Osteocyte (in vitro differentiated cells): ENCODE data around the gene MT1H. TPM values are rescaled to one million over a fixed set of nuclear protein-coding genes. Genes with fewer than 3 reads are reported as not detected.

Experiments
- DNase-seq: peaks from one replicate; pipeline ENCODE4 v3.0.0; 2021; ENCODE audit warnings: mixed read lengths; ENCODE audit not compliant: unreplicated experiment; ENCODE audit errors: extremely low spot score
- H3K27ac Mint-ChIP-seq: one replicate; pipeline ENCODE4 v1.8.0; 2021; ENCODE audit warnings: mild to moderate bottlenecking, mixed read lengths; ENCODE audit not compliant: unreplicated experiment
- H3K27me3 Mint-ChIP-seq: one replicate; pipeline ENCODE4 v1.8.0; 2021; ENCODE audit warnings: mixed read lengths; ENCODE audit not compliant: unreplicated experiment
- H3K36me3 Mint-ChIP-seq: one replicate; pipeline ENCODE4 v1.8.0; 2021; ENCODE audit warnings: mixed read lengths; ENCODE audit not compliant: unreplicated experiment
- H3K4me1 Mint-ChIP-seq: one replicate; pipeline ENCODE4 v1.8.0; 2021; ENCODE audit warnings: mixed read lengths; ENCODE audit not compliant: unreplicated experiment
- H3K4me3 Mint-ChIP-seq: one replicate; pipeline ENCODE4 v1.8.0; 2021; ENCODE audit warnings: mild to moderate bottlenecking, moderate library complexity, mixed read lengths; ENCODE audit not compliant: unreplicated experiment
- H3K9me3 Mint-ChIP-seq: one replicate; pipeline ENCODE4 v1.8.0; 2021; ENCODE audit warnings: mixed read lengths; ENCODE audit not compliant: unreplicated experiment
- CTCF ChIP-seq: fragments of 200-600 bp; sonication (generic); IDR thresholded peaks from 2 replicates; pipeline ENCODE4 v1.5.0; 2021; ENCODE audit warnings: antibody characterized with exemption, mild to moderate bottlenecking, moderate library complexity
- total RNA-seq: library from RNA; stranded (reverse); gene quantifications from 2 replicates; pipeline ENCODE4 v1.2.1, GENCODE V29; 2021

The MT1H gene
- total RNA-seq, 1 donor from 2014 or later = not detected

GRCh38 chr16:56629531-56629930 lies 40.1 kb upstream of the MT1H start:
- DNase-seq = no peak
- no peaks in the 10 kb centered on the region for H3K36me3 Mint-ChIP-seq
- H3K27ac Mint-ChIP-seq = no peak overlapping the region
- H3K4me3 Mint-ChIP-seq = no peak overlapping the region
- peaks cover 11% of the 10 kb centered on the region for H3K27me3 Mint-ChIP-seq
- no peak for TF ChIP-seq CTCF
- peaks cover 44% of the 10 kb centered on the region for H3K4me1 Mint-ChIP-seq
- no peaks in the 10 kb centered on the region for H3K9me3 Mint-ChIP-seq

- no peak for TF ChIP-seq CTCF
- Mint-ChIP-seq H3K4me3 (no peak overlapping the region), H3K4me1 (peaks cover 45% of the 10 kb centered on the region), H3K9me3 (no peaks in the 10 kb centered on the region), H3K36me3 (no peaks in the 10 kb centered on the region), H3K27ac (no peak overlapping the region), H3K27me3 (peaks cover 17% of the 10 kb centered on the region)
- DNase-seq = no peak
Measured at GRCh38 chr16:56630134-56630533, 39.5 kb upstream of the MT1H start.

- H3K27me3 Mint-ChIP-seq = peaks cover 25% of the 10 kb centered on the region
- H3K27ac Mint-ChIP-seq = no peak overlapping the region
- DNase-seq = no peak
- H3K36me3 Mint-ChIP-seq = no peaks in the 10 kb centered on the region
- no peaks in the 10 kb centered on the region for H3K9me3 Mint-ChIP-seq
- H3K4me3 Mint-ChIP-seq = no peak overlapping the region
- peaks cover 41% of the 10 kb centered on the region for H3K4me1 Mint-ChIP-seq
- no peak for TF ChIP-seq CTCF
Measured at GRCh38 chr16:56631197-56631596, 38.4 kb upstream of the MT1H start.

- H3K27me3 Mint-ChIP-seq = peaks cover 31% of the 10 kb centered on the region
- no peaks in the 10 kb centered on the region for H3K36me3 Mint-ChIP-seq
- no peak for TF ChIP-seq CTCF
- H3K27ac Mint-ChIP-seq = peak overlapping the region; percentile 15
- H3K4me3 Mint-ChIP-seq = peak overlapping the region; percentile 79
- H3K9me3 Mint-ChIP-seq = no peaks in the 10 kb centered on the region
- peaks cover 35% of the 10 kb centered on the region for H3K4me1 Mint-ChIP-seq
- no peak for DNase-seq
Measured at GRCh38 chr16:56631832-56632155, 37.8 kb upstream of the MT1H start.

GRCh38 chr16:56632156-56632847 lies 37.3 kb upstream of the MT1H start, which contains the start of gene MT1M:
Gene MT1M, plus strand, starts transcription at chr16:56632659. Its CDS starts 73 bp downstream, at chr16:56632732.
- Mint-ChIP-seq H3K27me3 (peaks cover 36% of the 10 kb centered on the region), H3K4me3 (peak within 1 kb of the TSS; percentile 79), H3K4me1 (peaks cover 30% of the 10 kb centered on the region), H3K27ac (peak within 1 kb of the TSS; percentile 15), H3K36me3 (no peaks in the 10 kb centered on the region), H3K9me3 (no peaks in the 10 kb centered on the region)
- DNase-seq = no peak
- no peak for TF ChIP-seq CTCF
